ENCODE data around the gene SSMEM1. TPM values are rescaled to one million over a fixed set of nuclear protein-coding genes. Genes with fewer than 3 reads are reported as not detected.

SSMEM1 gene, protein sequence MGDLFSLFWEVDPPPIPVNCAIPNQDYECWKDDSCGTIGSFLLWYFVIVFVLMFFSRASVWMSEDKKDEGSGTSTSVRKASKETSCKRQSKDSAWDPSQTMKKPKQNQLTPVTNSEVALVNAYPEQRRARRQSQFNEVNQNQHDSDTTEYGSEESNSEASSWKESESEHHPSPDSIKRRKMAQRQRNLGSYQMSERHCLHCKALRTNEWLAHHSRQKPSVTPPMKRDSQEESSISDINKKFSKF
- not detected in 2 replicates for total RNA-seq (2021)
- long read RNA-seq: 0 reads

DNA sequence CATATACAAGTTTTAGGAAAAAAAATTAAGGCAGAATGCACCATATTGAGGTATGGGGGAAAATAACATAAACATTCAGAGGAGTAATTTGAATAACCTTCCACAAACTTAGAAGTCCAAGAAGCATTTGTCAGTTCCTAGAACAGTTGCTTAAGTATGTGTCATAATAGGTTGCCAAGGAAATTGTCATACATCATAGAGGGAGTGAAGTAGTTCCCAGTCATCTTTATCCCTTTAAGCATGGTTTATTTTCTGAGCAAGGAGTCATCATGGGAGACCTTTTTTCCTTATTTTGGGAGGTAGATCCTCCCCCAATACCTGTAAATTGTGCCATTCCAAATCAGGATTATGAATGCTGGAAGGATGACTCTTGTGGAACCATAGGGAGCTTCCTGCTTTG is at the start of gene SSMEM1:
Gene SSMEM1 (plus strand): TSS at position 219 of the 400 bp plus-strand sequence. CDS start 51 bp downstream, at position 270.
- Histone ChIP-seq H3K9ac (ENCODE audit: extremely low read depth, insufficient read length, low read length) (no peak within 1 kb of the TSS), H3K4ac (ENCODE audit: low read depth, low read length) (no peak within 1 kb of the TSS), H2AFZ (ENCODE audit: low read length) (no peak within 1 kb of the TSS), H3K79me1 (ENCODE audit: insufficient read depth, low read depth, low read length, poor library complexity, severe bottlenecking) (no peaks in the 10 kb centered on the region), H3K9me3 (ENCODE audit: control insufficient read depth, low read depth, low read length) (no peaks in the 10 kb centered on the region), H2BK12ac (ENCODE audit: insufficient read length, low read depth, low read length) (no peak within 1 kb of the TSS), H3K27me3 (ENCODE audit: insufficient read depth, low read length) (no peaks in the 10 kb centered on the region), H3K27ac (ENCODE audit: insufficient read length, low read depth, low read length) (no peak within 1 kb of the TSS), H2AK5ac (ENCODE audit: insufficient read length, low read length) (no peak within 1 kb of the TSS), H2BK20ac (ENCODE audit: low read depth, low read length, poor library complexity, severe bottlenecking) (no peak within 1 kb of the TSS), H3K4me1 (ENCODE audit: insufficient read depth, low read length) (no peaks in the 10 kb centered on the region; the same call in 1 of the 2 replicates), H2BK15ac (ENCODE audit: low read depth, low read length) (no peak within 1 kb of the TSS), H4K91ac (ENCODE audit: insufficient read length, low read depth, low read length) (no peak within 1 kb of the TSS), H3K56ac (ENCODE audit: insufficient read length, low read depth, low read length) (no peak within 1 kb of the TSS), H4K8ac (replicated peaks; ENCODE audit: insufficient read length, low read depth, low read length) (no peak within 1 kb of the TSS), H3K14ac (ENCODE audit: insufficient read depth, low read length) (no peak within 1 kb of the TSS), H3K18ac (ENCODE audit: insufficient read length, low read depth, low read length) (no peak within 1 kb of the TSS), H4K5ac (ENCODE audit: insufficient read length, low read depth, low read length) (no peak within 1 kb of the TSS), H4K20me1 (ENCODE audit: control insufficient read depth, insufficient read depth, insufficient read length) (no peaks in the 10 kb centered on the region), H3K23me2 (ENCODE audit: insufficient read length, low read depth, low read length, poor library complexity, severe bottlenecking) (peaks cover 3% of the 10 kb centered on the region), H3K4me2 (ENCODE audit: insufficient read depth, insufficient read length, low read length) (no peak within 1 kb of the TSS), H3K79me2 (ENCODE audit: insufficient read depth, low read length) (no peaks in the 10 kb centered on the region), H3K23ac (ENCODE audit: insufficient read length, low read depth, low read length) (no peak within 1 kb of the TSS), H2BK120ac (ENCODE audit: low read depth, low read length, poor library complexity, severe bottlenecking) (no peak within 1 kb of the TSS), H3T11ph (ENCODE audit: low read length) (no peak within 1 kb of the TSS), H2BK5ac (ENCODE audit: insufficient read length, low read length) (no peak within 1 kb of the TSS)
- Mint-ChIP-seq H3K9me3 (peaks cover 0 to 2% of the 10 kb centered on the region in 2 experiments; a peak in 1 of 5 replicates), H3K27ac (no peak within 1 kb of the TSS), H3K27me3 (ENCODE audit: low read depth) (peaks cover 2% of the 10 kb centered on the region; the same call in 1 of the 2 replicates), H3K36me3 (ENCODE audit: insufficient read depth in 1 of 3, low read depth in 3 of 3) (peaks cover 6 to 11% (median 10%) of the 10 kb centered on the region in 3 experiments; a peak in 6 of 7 replicates), H3K4me1 (peaks cover 3 to 7% of the 10 kb centered on the region in 2 experiments; a peak in 2 of 4 replicates), H3K4me3 (no peak within 1 kb of the TSS)
- DNase-seq: no peak
- TF ChIP-seq, protein P1, sequence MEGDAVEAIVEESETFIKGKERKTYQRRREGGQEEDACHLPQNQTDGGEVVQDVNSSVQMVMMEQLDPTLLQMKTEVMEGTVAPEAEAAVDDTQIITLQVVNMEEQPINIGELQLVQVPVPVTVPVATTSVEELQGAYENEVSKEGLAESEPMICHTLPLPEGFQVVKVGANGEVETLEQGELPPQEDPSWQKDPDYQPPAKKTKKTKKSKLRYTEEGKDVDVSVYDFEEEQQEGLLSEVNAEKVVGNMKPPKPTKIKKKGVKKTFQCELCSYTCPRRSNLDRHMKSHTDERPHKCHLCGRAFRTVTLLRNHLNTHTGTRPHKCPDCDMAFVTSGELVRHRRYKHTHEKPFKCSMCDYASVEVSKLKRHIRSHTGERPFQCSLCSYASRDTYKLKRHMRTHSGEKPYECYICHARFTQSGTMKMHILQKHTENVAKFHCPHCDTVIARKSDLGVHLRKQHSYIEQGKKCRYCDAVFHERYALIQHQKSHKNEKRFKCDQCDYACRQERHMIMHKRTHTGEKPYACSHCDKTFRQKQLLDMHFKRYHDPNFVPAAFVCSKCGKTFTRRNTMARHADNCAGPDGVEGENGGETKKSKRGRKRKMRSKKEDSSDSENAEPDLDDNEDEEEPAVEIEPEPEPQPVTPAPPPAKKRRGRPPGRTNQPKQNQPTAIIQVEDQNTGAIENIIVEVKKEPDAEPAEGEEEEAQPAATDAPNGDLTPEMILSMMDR (conservative IDR thresholded peaks at IDR 0.05): no peak
